Measurements from ENCODE around the gene ATF7. TPM values are rescaled to one million over a fixed set of nuclear protein-coding genes. Genes with fewer than 3 reads are reported as not detected.
"Not testable (repeated sequence)": the region's sequence is repeated elsewhere in the genome, so short reads cannot be mapped to it uniquely, and the experiment has no call there.

The ATF7 gene
- total and polyA plus RNA-seq, 4 donors: 16.8 to 43.3 (median 31.7) TPM

DNA sequence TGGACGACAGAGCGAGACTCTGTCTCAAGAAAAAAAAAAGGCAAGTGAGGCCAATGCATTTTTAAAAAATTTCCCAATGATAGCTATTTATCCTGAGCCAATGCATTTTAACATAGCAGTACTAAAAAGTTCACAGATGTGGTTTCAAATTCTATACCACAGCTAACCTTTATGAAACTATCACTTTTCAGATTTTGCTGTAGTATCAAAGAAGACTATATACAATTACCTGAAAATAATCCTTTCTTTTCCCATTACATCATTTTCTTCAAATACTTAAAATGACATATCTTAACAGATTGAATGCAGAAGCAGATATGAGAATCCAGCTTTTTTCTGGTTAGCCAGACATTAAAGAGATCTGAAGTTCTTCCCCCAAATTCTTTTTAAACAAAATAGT, 13.2 kb downstream of the ATF7 start:
- H3K9ac ChIP-seq (ENCODE audit: insufficient read depth in 1 of 2, low read length in 2 of 2): no peak overlapping the region
- TF ChIP-seq, protein P1, sequence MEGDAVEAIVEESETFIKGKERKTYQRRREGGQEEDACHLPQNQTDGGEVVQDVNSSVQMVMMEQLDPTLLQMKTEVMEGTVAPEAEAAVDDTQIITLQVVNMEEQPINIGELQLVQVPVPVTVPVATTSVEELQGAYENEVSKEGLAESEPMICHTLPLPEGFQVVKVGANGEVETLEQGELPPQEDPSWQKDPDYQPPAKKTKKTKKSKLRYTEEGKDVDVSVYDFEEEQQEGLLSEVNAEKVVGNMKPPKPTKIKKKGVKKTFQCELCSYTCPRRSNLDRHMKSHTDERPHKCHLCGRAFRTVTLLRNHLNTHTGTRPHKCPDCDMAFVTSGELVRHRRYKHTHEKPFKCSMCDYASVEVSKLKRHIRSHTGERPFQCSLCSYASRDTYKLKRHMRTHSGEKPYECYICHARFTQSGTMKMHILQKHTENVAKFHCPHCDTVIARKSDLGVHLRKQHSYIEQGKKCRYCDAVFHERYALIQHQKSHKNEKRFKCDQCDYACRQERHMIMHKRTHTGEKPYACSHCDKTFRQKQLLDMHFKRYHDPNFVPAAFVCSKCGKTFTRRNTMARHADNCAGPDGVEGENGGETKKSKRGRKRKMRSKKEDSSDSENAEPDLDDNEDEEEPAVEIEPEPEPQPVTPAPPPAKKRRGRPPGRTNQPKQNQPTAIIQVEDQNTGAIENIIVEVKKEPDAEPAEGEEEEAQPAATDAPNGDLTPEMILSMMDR (IDR thresholded peaks at IDR 0.05; ENCODE audit: control extremely low read depth, extremely low read depth): no peak
- H3K4me3 ChIP-seq: no peak overlapping the region
- DNase-seq (no peak), ATAC-seq (ENCODE audit: insufficient read depth, low FRiP score) (no peak)
- H3K27me3 ChIP-seq (ENCODE audit: control insufficient read depth in 3 of 3, insufficient read depth in 3 of 3, low read length in 2 of 3): no peaks in the 10 kb centered on the region
- WGBS, 2 donors: 81 to 84% methylated on average over 2 of the region's 2 CpGs
- peaks cover 0 to 7% (median 2%) of the 10 kb centered on the region in 4 donors for H3K36me3 ChIP-seq (ENCODE audit: control insufficient read depth in 4 of 4, insufficient read depth in 4 of 4, low read length in 4 of 4)
- H3K27ac ChIP-seq (ENCODE audit: low read depth in 1 of 2, low read length in 1 of 2): no peak overlapping the region
- H3K9me3 ChIP-seq (ENCODE audit: control insufficient read depth in 4 of 4, insufficient read depth in 3 of 4, low read length in 3 of 4): no peaks in the 10 kb centered on the region
- H3K4me1 ChIP-seq (ENCODE audit: control insufficient read depth in 5 of 5, insufficient read depth in 5 of 5, low read length in 5 of 5): peaks cover 0 to 10% (median 0%) of the 10 kb centered on the region in 5 donors

DNA sequence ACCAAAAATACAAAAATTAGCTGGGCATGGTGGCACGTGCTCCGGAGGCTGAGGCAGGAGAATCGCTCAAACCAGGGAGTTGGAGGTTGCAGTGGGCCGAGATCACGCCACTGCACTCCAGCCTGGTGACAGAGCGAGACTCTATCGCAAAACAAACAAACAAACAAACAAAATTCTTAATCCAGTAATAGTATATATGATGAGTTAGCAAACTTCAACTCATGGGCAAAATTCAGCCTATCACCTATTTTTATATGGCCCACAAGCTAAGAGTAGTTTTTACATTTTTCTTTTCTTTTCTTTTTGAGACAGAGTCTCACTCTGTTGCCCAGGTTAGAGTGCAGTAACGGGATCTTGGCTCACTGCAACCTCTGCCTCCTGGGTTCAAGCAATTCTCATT, 14.9 kb downstream of the ATF7 start:
- no peak overlapping the region for H3K27ac ChIP-seq (ENCODE audit: low read depth in 1 of 2, low read length in 1 of 2)
- DNase-seq (no peak), ATAC-seq (ENCODE audit: insufficient read depth, low FRiP score) (no peak)
- no peaks in the 10 kb centered on the region for H3K9me3 ChIP-seq (ENCODE audit: control insufficient read depth in 4 of 4, insufficient read depth in 3 of 4, low read length in 3 of 4)
- no peak overlapping the region for H3K4me3 ChIP-seq
- peaks cover 0 to 7% (median 2%) of the 10 kb centered on the region in 4 donors for H3K36me3 ChIP-seq (ENCODE audit: control insufficient read depth in 4 of 4, insufficient read depth in 4 of 4, low read length in 4 of 4)
- TF ChIP-seq, protein P1 (IDR thresholded peaks at IDR 0.05; ENCODE audit: control extremely low read depth, extremely low read depth): no peak
- H3K27me3 ChIP-seq (ENCODE audit: control insufficient read depth in 3 of 3, insufficient read depth in 3 of 3, low read length in 2 of 3): no peaks in the 10 kb centered on the region
- H3K4me1 ChIP-seq (ENCODE audit: control insufficient read depth in 5 of 5, insufficient read depth in 5 of 5, low read length in 5 of 5): peaks cover 0 to 5% (median 0%) of the 10 kb centered on the region in 5 donors
- 98 to 99% methylated on average over 8 of the region's 8 CpGs for WGBS, 2 donors
- H3K9ac ChIP-seq (ENCODE audit: insufficient read depth in 1 of 2, low read length in 2 of 2): no peak overlapping the region

DNA sequence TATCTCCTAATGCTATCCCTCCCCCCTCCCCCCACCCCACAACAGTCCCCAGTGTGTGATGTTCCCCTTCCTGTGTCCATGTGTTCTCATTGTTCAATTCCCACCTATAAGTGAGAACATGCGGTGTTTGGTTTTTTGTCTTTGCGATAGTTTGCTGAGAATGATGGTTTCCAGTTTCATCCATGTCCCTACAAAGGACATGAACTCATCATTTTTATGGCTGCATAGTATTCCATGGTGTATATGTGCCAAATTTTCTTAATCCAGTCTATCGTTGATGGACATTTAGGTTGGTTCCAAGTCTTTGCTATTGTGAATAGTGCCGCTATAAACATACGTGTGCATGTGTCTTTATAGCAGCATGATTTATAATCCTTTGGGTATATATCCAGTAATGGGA, 19.5 kb downstream of the ATF7 start:
- not testable (repeated sequence) for H3K36me3 ChIP-seq (ENCODE audit: control insufficient read depth in 4 of 4, insufficient read depth in 4 of 4, low read length in 4 of 4); H3K27ac ChIP-seq (ENCODE audit: low read depth in 1 of 2, low read length in 1 of 2); DNase-seq; H3K9ac ChIP-seq (ENCODE audit: insufficient read depth in 1 of 2, low read length in 2 of 2); H3K4me3 ChIP-seq; H3K4me1 ChIP-seq (ENCODE audit: control insufficient read depth in 5 of 5, insufficient read depth in 5 of 5, low read length in 5 of 5); ATAC-seq (ENCODE audit: insufficient read depth, low FRiP score); H3K27me3 ChIP-seq (ENCODE audit: control insufficient read depth in 3 of 3, insufficient read depth in 3 of 3, low read length in 2 of 3); H3K9me3 ChIP-seq (ENCODE audit: control insufficient read depth in 4 of 4, insufficient read depth in 3 of 4, low read length in 3 of 4)
- WGBS, 2 donors: 96% methylated on average over 3 of the region's 5 CpGs

DNA sequence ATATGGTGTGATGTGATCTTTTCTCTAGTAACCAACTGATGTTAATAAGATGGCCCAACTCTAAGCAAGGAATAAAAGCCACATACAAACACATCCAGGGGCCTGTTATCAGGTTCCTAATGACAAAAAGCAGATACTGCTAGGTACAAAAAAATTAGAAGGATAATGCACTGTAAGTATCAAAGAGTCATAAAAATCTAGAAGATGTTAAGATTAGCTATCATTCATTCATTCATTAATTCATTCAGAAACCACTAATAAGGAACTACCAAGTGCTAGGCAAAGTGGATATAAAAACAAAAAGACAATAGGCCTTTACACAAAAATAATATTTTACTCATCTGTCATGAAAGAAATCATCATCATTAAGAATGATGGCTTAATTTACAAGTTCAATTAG, 21.6 kb downstream of the ATF7 start:
- Histone ChIP-seq H3K27me3 (ENCODE audit: control insufficient read depth in 3 of 3, insufficient read depth in 3 of 3, low read length in 2 of 3) (no peaks in the 10 kb centered on the region), H3K4me1 (ENCODE audit: control insufficient read depth in 5 of 5, insufficient read depth in 5 of 5, low read length in 5 of 5) (peaks cover 0 to 15% (median 6%) of the 10 kb centered on the region in 5 donors), H3K27ac (ENCODE audit: low read depth in 1 of 2, low read length in 1 of 2) (no peak overlapping the region), H3K4me3 (no peak overlapping the region), H3K36me3 (ENCODE audit: control insufficient read depth in 4 of 4, insufficient read depth in 4 of 4, low read length in 4 of 4) (peaks cover 0 to 9% (median 4%) of the 10 kb centered on the region in 4 donors), H3K9ac (ENCODE audit: insufficient read depth in 1 of 2, low read length in 2 of 2) (no peak overlapping the region), H3K9me3 (ENCODE audit: control insufficient read depth in 4 of 4, insufficient read depth in 3 of 4, low read length in 3 of 4) (no peaks in the 10 kb centered on the region)
- TF ChIP-seq, protein P1 (IDR thresholded peaks at IDR 0.05; ENCODE audit: control extremely low read depth, extremely low read depth): no peak
- no peak for ATAC-seq (ENCODE audit: insufficient read depth, low FRiP score)
- DNase-seq: no peak
